ENCODE results near the gene ARHGAP15. TPM values are rescaled to one million over a fixed set of nuclear protein-coding genes. Genes with fewer than 3 reads are reported as not detected.

Gene ARHGAP15
- polyA plus RNA-seq, 2 donors, result 0.69 to 1.1 TPM

GRCh38 chr2:143574069-143574468, 444.9 kb downstream of the ARHGAP15 start:
- peaks cover 0 to 2% of the 10 kb centered on the region in 2 donors for H3K27me3 ChIP-seq (ENCODE audit: control insufficient read depth in 1 of 2, insufficient read depth in 2 of 2, low read length in 2 of 2)
- no peak overlapping the region for H3K27ac ChIP-seq (ENCODE audit: low read depth in 2 of 2, low read length in 1 of 2)
- no peaks in the 10 kb centered on the region for H3K36me3 ChIP-seq (ENCODE audit: control insufficient read depth in 2 of 2, insufficient read depth in 2 of 2, low read length in 1 of 2)
- H3K9me3 ChIP-seq (ENCODE audit: control insufficient read depth in 2 of 2, insufficient read depth in 1 of 2, low read depth in 1 of 2, low read length in 1 of 2), result no peaks in the 10 kb centered on the region
- 60 to 61% methylated on average over 1 of the region's 1 CpG for WGBS, 2 donors
- no peak overlapping the region for H3K4me3 ChIP-seq (ENCODE audit: low read depth in 1 of 2, low read length in 2 of 2)
- no peaks in the 10 kb centered on the region for H3K4me1 ChIP-seq (ENCODE audit: control insufficient read depth in 2 of 2, insufficient read depth in 2 of 2, low read length in 1 of 2)

GRCh38 chr2:143575340-143575739, 446.1 kb downstream of the ARHGAP15 start:
- no peak overlapping the region for H3K27ac ChIP-seq (ENCODE audit: low read depth in 2 of 2, low read length in 1 of 2)
- H3K4me3 ChIP-seq (ENCODE audit: low read depth in 1 of 2, low read length in 2 of 2), result no peak overlapping the region
- H3K27me3 ChIP-seq (ENCODE audit: control insufficient read depth in 1 of 2, insufficient read depth in 2 of 2, low read length in 2 of 2), result peaks cover 0 to 2% of the 10 kb centered on the region in 2 donors
- no peaks in the 10 kb centered on the region for H3K9me3 ChIP-seq (ENCODE audit: control insufficient read depth in 2 of 2, insufficient read depth in 1 of 2, low read depth in 1 of 2, low read length in 1 of 2)
- WGBS, 2 donors, result 83 to 84% methylated on average over 3 of the region's 3 CpGs
- no peaks in the 10 kb centered on the region for H3K36me3 ChIP-seq (ENCODE audit: control insufficient read depth in 2 of 2, insufficient read depth in 2 of 2, low read length in 1 of 2)
- no peaks in the 10 kb centered on the region for H3K4me1 ChIP-seq (ENCODE audit: control insufficient read depth in 2 of 2, insufficient read depth in 2 of 2, low read length in 1 of 2)

GRCh38 chr2:143577489-143577888, 448.3 kb downstream of the ARHGAP15 start:
- Histone ChIP-seq H3K27me3 (ENCODE audit: control insufficient read depth in 1 of 2, insufficient read depth in 2 of 2, low read length in 2 of 2) (peaks cover 0 to 2% of the 10 kb centered on the region in 2 donors), H3K9me3 (ENCODE audit: control insufficient read depth in 2 of 2, insufficient read depth in 1 of 2, low read depth in 1 of 2, low read length in 1 of 2) (no peaks in the 10 kb centered on the region), H3K36me3 (ENCODE audit: control insufficient read depth in 2 of 2, insufficient read depth in 2 of 2, low read length in 1 of 2) (no peaks in the 10 kb centered on the region), H3K27ac (ENCODE audit: low read depth in 2 of 2, low read length in 1 of 2) (no peak overlapping the region), H3K4me3 (ENCODE audit: low read depth in 1 of 2, low read length in 2 of 2) (no peak overlapping the region), H3K4me1 (ENCODE audit: control insufficient read depth in 2 of 2, insufficient read depth in 2 of 2, low read length in 1 of 2) (no peaks in the 10 kb centered on the region)
- 90 to 98% methylated on average over 2 of the region's 2 CpGs for WGBS, 2 donors

GRCh38 chr2:143579456-143579855, 450.2 kb downstream of the ARHGAP15 start:
- 51 to 68% methylated on average over 4 of the region's 4 CpGs for WGBS, 2 donors
- Histone ChIP-seq H3K4me1 (ENCODE audit: control insufficient read depth in 2 of 2, insufficient read depth in 2 of 2, low read length in 1 of 2) (no peaks in the 10 kb centered on the region), H3K4me3 (ENCODE audit: low read depth in 1 of 2, low read length in 2 of 2) (no peak overlapping the region), H3K27ac (ENCODE audit: low read depth in 2 of 2, low read length in 1 of 2) (no peak overlapping the region), H3K27me3 (ENCODE audit: control insufficient read depth in 1 of 2, insufficient read depth in 2 of 2, low read length in 2 of 2) (peaks cover 0 to 2% of the 10 kb centered on the region in 2 donors), H3K9me3 (ENCODE audit: control insufficient read depth in 2 of 2, insufficient read depth in 1 of 2, low read depth in 1 of 2, low read length in 1 of 2) (no peaks in the 10 kb centered on the region), H3K36me3 (ENCODE audit: control insufficient read depth in 2 of 2, insufficient read depth in 2 of 2, low read length in 1 of 2) (no peaks in the 10 kb centered on the region)

- WGBS, 2 donors, result 58 to 60% methylated on average over 2 of the region's 2 CpGs
- Histone ChIP-seq H3K36me3 (ENCODE audit: control insufficient read depth in 2 of 2, insufficient read depth in 2 of 2, low read length in 1 of 2) (no peaks in the 10 kb centered on the region), H3K27ac (ENCODE audit: low read depth in 2 of 2, low read length in 1 of 2) (no peak overlapping the region), H3K4me3 (ENCODE audit: low read depth in 1 of 2, low read length in 2 of 2) (no peak overlapping the region), H3K27me3 (ENCODE audit: control insufficient read depth in 1 of 2, insufficient read depth in 2 of 2, low read length in 2 of 2) (no peaks in the 10 kb centered on the region), H3K4me1 (ENCODE audit: control insufficient read depth in 2 of 2, insufficient read depth in 2 of 2, low read length in 1 of 2) (no peaks in the 10 kb centered on the region), H3K9me3 (ENCODE audit: control insufficient read depth in 2 of 2, insufficient read depth in 1 of 2, low read depth in 1 of 2, low read length in 1 of 2) (no peaks in the 10 kb centered on the region)
These were observed 451.9 kb downstream of the ARHGAP15 start for GRCh38 chr2:143581134-143581533.

- 57 to 62% methylated on average over 5 of the region's 5 CpGs for WGBS, 2 donors
- Histone ChIP-seq H3K27me3 (ENCODE audit: control insufficient read depth in 1 of 2, insufficient read depth in 2 of 2, low read length in 2 of 2) (no peaks in the 10 kb centered on the region), H3K27ac (ENCODE audit: low read depth in 2 of 2, low read length in 1 of 2) (no peak overlapping the region), H3K4me3 (ENCODE audit: low read depth in 1 of 2, low read length in 2 of 2) (no peak overlapping the region), H3K9me3 (ENCODE audit: control insufficient read depth in 2 of 2, insufficient read depth in 1 of 2, low read depth in 1 of 2, low read length in 1 of 2) (no peaks in the 10 kb centered on the region), H3K4me1 (ENCODE audit: control insufficient read depth in 2 of 2, insufficient read depth in 2 of 2, low read length in 1 of 2) (no peaks in the 10 kb centered on the region), H3K36me3 (ENCODE audit: control insufficient read depth in 2 of 2, insufficient read depth in 2 of 2, low read length in 1 of 2) (no peaks in the 10 kb centered on the region)
These were observed 453.0 kb downstream of the ARHGAP15 start for GRCh38 chr2:143582046-143582747.

- no peak overlapping the region for H3K27ac ChIP-seq (ENCODE audit: low read depth in 2 of 2, low read length in 1 of 2)
- no peak overlapping the region for H3K4me3 ChIP-seq (ENCODE audit: low read depth in 1 of 2, low read length in 2 of 2)
- H3K27me3 ChIP-seq (ENCODE audit: control insufficient read depth in 1 of 2, insufficient read depth in 2 of 2, low read length in 2 of 2), result no peaks in the 10 kb centered on the region
- no peaks in the 10 kb centered on the region for H3K36me3 ChIP-seq (ENCODE audit: control insufficient read depth in 2 of 2, insufficient read depth in 2 of 2, low read length in 1 of 2)
- no peaks in the 10 kb centered on the region for H3K4me1 ChIP-seq (ENCODE audit: control insufficient read depth in 2 of 2, insufficient read depth in 2 of 2, low read length in 1 of 2)
- 41 to 43% methylated on average over 4 of the region's 4 CpGs for WGBS, 2 donors
- H3K9me3 ChIP-seq (ENCODE audit: control insufficient read depth in 2 of 2, insufficient read depth in 1 of 2, low read depth in 1 of 2, low read length in 1 of 2), result no peaks in the 10 kb centered on the region
These were observed 455.7 kb downstream of the ARHGAP15 start for GRCh38 chr2:143584936-143585335.

GRCh38 chr2:143586119-143586518, 456.9 kb downstream of the ARHGAP15 start:
- no peaks in the 10 kb centered on the region for H3K4me1 ChIP-seq (ENCODE audit: control insufficient read depth in 2 of 2, insufficient read depth in 2 of 2, low read length in 1 of 2)
- no peak overlapping the region for H3K4me3 ChIP-seq (ENCODE audit: low read depth in 1 of 2, low read length in 2 of 2)
- no peaks in the 10 kb centered on the region for H3K27me3 ChIP-seq (ENCODE audit: control insufficient read depth in 1 of 2, insufficient read depth in 2 of 2, low read length in 2 of 2)

GRCh38 chr2:143588746-143589145, 459.5 kb downstream of the ARHGAP15 start:
- H3K4me3 ChIP-seq (ENCODE audit: low read depth in 1 of 2, low read length in 2 of 2), result no peak overlapping the region
- H3K27ac ChIP-seq (ENCODE audit: low read depth in 2 of 2, low read length in 1 of 2), result no peak overlapping the region
- H3K27me3 ChIP-seq (ENCODE audit: control insufficient read depth in 1 of 2, insufficient read depth in 2 of 2, low read length in 2 of 2), result no peaks in the 10 kb centered on the region
- no peaks in the 10 kb centered on the region for H3K4me1 ChIP-seq (ENCODE audit: control insufficient read depth in 2 of 2, insufficient read depth in 2 of 2, low read length in 1 of 2)
- H3K9me3 ChIP-seq (ENCODE audit: control insufficient read depth in 2 of 2, insufficient read depth in 1 of 2, low read depth in 1 of 2, low read length in 1 of 2), result no peaks in the 10 kb centered on the region
- no peaks in the 10 kb centered on the region for H3K36me3 ChIP-seq (ENCODE audit: control insufficient read depth in 2 of 2, insufficient read depth in 2 of 2, low read length in 1 of 2)

More at GRCh38 chr2:143586119-143586518, 456.9 kb downstream of the ARHGAP15 start:
- H3K27ac ChIP-seq (ENCODE audit: low read depth in 2 of 2, low read length in 1 of 2), result no peak overlapping the region
- no peaks in the 10 kb centered on the region for H3K9me3 ChIP-seq (ENCODE audit: control insufficient read depth in 2 of 2, insufficient read depth in 1 of 2, low read depth in 1 of 2, low read length in 1 of 2)
- H3K36me3 ChIP-seq (ENCODE audit: control insufficient read depth in 2 of 2, insufficient read depth in 2 of 2, low read length in 1 of 2), result no peaks in the 10 kb centered on the region

- Histone ChIP-seq H3K27ac (ENCODE audit: low read depth in 2 of 2, low read length in 1 of 2) (no peak overlapping the region), H3K4me1 (ENCODE audit: control insufficient read depth in 2 of 2, insufficient read depth in 2 of 2, low read length in 1 of 2) (no peaks in the 10 kb centered on the region), H3K27me3 (ENCODE audit: control insufficient read depth in 1 of 2, insufficient read depth in 2 of 2, low read length in 2 of 2) (no peaks in the 10 kb centered on the region), H3K4me3 (ENCODE audit: low read depth in 1 of 2, low read length in 2 of 2) (no peak overlapping the region), H3K36me3 (ENCODE audit: control insufficient read depth in 2 of 2, insufficient read depth in 2 of 2, low read length in 1 of 2) (no peaks in the 10 kb centered on the region), H3K9me3 (ENCODE audit: control insufficient read depth in 2 of 2, insufficient read depth in 1 of 2, low read depth in 1 of 2, low read length in 1 of 2) (no peaks in the 10 kb centered on the region)
- 85 to 86% methylated on average over 7 of the region's 7 CpGs for WGBS, 2 donors
These were observed 464.9 kb downstream of the ARHGAP15 start for GRCh38 chr2:143594161-143594560.
